NCI-H1417 (cell line): ENCODE data around the gene TSPAN16.
"Not testable (repeated sequence)": the region's sequence is repeated elsewhere in the genome, so short reads cannot be mapped to it uniquely, and the experiment has no call there.

ENCODE experiments used
- DNase-seq, 3 experiments: peaks; one replicate each; lab custom pipeline; 2025; lab: John Stamatoyannopoulos, UW

TSPAN16 gene

DNA sequence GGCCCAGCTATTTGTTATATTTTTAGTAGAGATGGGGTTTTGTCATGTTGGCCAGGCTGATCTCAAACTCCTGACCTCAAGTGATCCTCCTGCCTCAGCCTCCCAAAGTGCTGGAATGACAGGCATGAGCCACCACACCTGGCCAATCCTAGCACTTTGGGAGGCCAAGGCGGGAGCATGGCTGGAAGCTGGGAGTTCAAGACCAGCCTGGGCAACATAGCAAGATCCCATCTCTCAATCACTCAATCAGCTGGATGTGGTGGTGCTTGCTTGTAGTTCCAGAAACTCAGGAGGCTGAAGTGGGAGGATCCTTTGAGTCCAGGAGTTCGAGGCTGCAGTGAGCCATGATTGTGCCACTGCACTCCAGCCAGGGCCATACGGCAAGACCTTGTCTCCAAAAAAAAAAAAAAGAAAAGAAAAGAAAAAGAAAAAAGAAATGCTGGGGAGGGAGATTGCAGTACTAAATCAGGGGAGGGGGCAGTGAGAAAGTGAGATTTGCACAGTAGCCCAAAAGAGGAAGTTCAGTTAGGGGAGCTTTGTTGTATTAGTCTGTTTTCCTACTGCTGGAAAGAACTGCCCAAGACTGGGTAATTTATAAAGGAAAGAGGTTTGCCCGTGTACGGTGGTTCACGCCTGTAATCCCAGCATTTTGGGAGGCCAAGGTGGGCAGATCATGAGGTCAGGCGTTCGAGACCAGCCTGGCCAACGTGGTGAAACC is 24.5 kb downstream of the TSPAN16 start:
- not testable (repeated sequence) for DNase-seq

DNA sequence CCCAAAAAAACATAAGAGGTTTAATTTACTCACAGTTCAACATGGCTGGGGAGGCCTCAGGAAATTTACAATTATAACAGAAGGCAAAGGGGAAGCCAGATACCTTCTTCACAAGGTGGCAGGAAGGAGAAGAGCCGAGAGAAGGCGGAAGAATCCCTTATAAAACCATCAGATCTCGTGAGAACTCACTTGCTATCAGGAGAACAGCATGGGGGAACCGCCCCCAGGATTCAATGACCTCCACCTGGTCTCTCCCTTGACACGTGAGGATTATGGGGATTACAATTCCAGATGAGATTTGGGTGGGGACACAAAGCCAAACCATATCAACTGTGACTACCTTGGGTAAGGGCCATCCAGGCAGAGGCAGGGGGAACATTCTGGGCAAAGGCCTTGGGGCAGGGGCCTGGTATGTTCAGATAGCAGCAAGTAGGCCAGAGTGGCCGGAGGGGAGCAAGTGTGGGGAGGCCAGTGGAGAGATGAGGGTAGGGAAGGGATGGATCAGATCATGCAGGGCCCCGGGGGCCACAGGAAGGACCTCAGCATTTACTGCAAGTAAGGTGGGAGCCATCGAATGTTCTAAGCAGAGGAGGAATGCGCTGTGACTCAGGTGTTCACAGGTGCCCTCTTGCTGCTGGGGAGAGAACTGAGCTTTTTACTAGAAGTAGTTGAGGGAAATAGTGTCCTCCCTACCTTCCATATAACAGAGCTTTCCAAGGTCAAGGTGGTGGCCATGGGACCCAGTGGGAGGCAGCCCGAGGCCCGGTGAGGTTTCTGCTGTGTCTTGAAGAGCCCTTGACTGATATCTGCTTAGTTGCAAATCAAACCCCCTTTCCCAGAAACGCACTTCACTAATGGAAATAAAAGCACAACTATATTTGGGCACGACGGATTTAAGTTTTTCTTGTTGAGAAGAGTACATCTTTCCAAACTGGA is 25.5 kb downstream of the TSPAN16 start:
- DNase-seq, result no peak

- DNase-seq, result no peak
Observed at GRCh38 chr19:11322269-11323024, 26.5 kb downstream of the TSPAN16 start.

DNA sequence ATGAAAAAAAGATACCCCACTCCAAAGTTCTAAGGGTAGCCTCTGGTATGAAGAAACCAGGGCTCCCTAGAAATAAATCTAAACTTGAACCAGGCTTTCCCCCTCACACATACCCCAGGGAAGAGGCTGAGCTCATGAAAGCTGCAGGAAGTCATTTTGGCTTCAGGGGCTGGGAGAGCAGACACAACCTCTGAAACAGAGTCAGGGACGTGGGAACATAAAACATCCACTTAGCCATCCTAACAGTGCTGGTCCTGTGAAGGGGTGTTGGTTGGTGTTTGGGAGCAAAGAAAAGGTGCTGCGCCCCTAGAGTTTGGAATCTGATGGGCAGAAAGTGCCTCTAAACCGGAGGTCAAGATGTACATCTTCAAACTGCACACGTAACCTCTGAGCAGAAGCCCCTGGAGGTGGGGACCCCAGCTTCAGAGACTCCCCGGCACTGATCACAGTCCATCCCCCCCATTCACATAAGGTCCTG is 27.7 kb downstream of the TSPAN16 start:
- no peak for DNase-seq

DNA sequence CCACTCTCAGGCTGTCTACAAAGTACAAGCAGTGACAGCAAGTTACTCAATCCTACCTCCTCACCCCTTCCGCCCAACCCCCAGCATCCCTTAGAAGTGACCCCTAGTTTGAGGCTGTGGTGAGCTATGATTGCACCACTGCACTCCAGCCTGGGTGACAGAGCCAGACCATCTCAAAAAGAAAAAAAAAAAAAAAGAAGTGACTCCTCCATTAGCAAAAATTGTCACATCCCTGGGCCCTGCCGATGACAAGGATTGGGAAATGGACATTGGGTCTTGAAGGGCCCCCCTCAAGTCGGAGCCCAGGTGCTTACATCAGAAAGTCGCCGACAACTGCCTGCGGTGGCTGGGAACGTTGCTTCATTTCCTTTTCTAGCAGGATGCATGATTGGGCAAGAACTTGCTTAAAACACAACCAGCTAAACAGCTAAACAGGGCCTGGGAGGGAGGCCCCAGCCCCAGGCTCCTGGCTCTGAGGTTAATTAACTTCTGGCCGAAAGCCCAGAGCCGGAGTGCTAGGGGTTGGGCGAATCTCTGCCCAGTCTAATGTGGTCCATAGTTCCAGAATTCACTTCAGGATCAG is 28.2 kb downstream of the TSPAN16 start:
- peak in 2 of 3 experiments; percentile 51 to 75 for DNase-seq

DNA sequence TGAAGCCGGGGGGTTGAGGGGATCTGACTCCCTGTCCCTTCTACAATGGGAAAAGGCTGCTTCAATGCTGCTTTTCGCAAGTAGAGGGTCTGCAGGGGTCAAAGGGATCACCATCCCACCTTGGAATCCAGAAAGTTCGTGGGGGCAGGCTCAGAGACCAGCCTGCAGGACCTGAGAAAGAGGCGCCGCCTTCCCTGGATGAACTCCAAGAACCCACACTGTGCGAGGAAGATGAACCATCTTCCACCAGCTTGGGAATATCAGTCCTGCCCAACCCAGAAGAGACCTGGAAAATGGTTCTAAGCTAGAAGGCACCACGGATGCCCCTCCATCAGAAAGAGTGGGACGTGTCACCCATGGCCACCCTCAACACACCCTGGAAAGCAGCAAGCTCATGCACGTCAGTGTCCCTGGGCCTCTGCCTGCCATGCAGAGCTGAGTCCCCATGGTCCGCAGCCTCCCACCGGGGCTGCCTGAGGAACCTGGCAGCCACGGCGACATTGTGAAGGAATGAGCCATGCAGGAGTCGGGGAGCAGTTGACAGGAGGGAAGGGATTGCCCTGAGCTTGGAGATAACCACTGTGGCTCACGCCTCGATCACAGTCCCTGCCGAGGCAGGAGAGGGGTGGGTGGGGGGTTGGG is 28.9 kb downstream of the TSPAN16 start:
- DNase-seq, result no peak

DNA sequence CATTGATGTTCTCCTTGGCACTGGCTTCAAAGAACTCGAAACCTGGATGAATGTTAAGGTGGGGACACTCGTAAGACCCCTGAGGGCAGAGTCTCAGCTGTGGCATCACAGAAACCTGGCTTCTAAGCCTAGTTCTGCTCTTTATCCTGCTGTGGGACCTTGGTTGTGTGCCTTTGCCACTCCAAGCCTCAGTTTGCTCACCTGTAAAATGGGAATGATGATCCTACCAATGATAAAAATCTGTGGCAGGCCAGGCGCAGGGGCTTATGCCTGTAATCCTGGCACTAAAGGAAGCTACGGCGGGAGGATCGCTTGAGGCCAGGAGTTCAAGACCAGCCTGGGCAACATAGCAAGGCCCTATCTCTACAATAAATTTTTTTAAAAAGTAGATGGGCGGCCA is 29.6 kb downstream of the TSPAN16 start:
- DNase-seq, result no peak

- no peak for DNase-seq
Observed at GRCh38 chr19:11330127-11330526, 34.2 kb downstream of the TSPAN16 start.

DNA sequence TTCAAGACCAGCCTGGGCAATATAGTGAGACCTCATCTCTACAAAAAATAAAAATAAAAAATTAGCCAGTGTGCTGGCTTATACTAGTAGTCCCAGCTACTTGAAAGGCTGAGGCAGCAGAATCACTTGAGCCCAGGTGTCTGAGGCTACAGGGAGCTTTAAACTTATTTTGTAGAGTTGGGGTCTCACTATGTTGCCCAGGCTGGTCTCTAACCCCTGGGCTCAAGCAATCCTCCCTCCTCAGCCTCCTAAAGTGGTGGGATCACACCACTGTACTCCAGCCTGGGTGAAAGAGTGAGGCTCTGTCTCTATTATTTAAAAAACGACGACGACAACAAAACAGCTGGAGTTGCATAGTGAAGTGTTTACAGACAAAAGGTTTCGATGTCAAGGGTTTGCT is 35.5 kb downstream of the TSPAN16 start:
- DNase-seq, result no peak

- no peak for DNase-seq
Observed at GRCh38 chr19:11332822-11333221, 36.9 kb downstream of the TSPAN16 start.

DNA sequence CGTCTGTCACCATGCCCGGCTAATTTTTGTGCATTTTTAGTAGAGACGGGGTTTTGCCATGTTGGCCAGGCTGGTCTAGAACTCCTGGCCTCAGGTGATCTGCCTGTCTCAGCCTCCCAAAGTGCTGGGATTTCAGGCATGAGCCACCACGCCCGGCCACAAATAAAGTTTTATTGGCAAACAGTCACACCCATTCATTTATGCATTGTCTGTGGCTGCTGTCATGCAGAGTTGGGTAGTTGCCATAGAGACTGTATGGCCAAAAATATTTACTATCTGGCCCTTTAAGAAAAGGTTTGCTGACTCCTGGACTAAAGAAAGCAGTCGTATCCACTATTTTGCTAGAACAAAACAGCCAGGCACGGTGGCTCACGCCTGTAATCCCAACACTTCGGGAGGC is 37.9 kb downstream of the TSPAN16 start:
- DNase-seq, result not testable (repeated sequence)

- no peak for DNase-seq
Observed at GRCh38 chr19:11335449-11336146, 39.6 kb downstream of the TSPAN16 start.

GRCh38 chr19:11337080-11337479 is 41.1 kb downstream of the TSPAN16 start:
- no peak for DNase-seq

DNA sequence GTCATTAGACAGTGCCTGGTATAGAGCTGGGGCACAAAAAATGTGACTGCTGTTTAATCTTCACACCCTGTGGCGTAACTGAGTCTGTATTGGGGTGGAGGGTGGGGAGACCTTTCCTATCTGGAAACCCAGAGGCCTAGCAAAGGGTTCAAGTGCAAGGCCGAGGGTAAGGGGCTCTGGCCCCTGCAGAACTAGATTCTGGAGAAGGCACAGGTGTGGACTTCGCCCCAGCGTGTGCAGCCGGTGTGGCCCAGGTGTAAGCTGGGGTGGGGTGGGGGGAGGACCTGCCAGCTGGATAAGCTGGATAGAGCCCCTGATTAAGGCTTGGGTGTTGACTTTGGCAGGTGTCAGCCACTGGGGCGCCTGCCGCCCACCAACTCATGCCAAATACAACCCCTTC is 42.2 kb downstream of the TSPAN16 start:
- DNase-seq, result no peak

DNA sequence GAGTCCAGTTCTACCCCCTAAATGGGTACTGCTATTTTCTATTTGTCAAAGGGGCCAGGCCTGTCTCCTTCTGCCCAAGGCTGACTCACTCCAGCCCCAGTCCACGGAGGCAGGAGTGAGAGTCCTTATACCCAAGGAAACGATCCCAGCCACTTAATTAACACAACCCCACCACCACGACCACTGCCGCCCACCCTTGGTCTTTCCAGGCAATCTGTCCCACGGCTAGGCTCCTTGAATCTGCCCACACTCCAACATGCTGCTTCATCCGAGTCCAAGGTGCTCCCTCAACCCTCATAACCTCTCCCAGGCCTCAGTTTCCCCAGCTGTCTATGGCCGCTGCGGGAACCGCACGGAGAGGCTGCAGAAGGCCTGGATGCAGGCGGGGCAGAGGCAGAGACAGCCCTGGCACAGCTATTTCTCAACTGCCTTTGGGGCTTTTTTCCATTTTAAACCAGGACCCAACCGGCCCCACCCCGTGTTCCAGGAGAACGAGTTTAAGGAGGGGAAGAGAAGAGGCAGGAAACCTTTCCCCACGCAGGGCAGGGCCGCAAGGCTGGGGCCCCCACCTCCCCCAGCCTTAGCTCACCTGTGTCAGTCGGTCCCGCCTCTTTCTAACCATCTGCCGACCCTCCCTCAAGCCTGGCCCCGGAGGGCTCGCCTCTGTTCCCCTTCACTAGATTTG is 42.8 kb downstream of the TSPAN16 start:
- DNase-seq, result no peak

DNA sequence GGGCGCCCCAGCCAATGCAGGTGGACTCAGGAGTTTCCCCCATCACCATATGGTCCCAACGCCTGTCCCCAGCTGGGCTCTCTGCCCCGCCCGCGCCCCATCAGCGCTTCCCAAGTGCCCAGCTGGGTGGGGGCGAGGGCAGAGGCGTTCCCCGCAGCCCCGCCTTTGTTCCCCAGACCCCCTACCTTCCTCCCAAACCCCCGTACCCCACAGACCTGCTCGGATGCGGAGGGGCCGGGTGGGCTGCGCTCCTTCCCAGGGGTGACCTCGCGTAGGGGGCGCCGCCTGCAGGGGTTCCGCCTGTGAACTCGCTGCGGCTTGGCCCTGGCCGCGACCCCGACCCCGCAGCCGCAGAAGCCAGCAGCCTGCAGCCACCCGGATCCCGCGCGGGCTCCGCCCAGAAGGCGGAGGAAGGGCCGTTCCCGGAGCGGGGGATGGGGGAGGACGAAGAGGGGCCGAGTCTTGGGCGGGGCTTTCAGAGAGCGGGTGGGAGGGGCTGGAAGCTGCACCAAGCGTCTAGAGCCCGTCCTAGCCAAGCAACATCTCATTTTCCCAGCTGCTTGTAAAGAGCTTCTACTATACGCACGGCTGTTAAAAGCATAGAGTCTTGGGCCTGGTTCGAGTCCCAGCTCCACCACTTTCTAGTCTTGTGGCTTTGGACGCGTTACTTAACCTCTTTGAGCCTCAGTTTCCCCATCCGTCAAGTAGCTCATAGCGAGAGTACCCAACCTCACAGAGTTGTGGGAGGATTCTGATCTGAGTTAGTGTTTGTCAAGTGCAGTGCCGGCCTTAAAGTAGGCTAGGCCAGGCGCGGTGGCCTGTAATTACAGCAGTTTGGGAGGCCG is 43.5 kb downstream of the TSPAN16 start, which contains the start of gene RAB3D:
TSS of gene RAB3D (minus strand) at position 404 of the 845 bp plus-strand sequence. CDS start 2,258 bp downstream, outside the sequence.
- DNase-seq, result peak; percentile 80 to 94 (median 89)

DNA sequence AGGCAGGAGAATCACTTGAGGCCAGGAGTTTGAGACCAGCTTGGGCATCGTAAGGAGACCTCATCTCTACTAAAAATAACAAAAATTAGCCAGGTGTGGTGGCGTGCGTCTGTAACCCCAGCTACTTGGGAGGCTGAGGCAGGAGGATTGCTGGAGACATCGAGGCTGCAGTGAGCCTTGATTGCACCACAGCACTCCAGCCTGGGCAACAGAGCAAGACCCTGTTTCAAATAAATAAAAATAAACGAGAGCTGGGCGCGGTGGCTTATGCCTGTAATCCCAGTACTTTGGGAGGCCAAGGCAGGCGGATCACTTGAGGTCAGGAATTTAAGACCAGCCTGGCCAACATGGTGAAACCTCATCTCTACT is 44.1 kb downstream of the TSPAN16 start:
- DNase-seq, result not testable (repeated sequence)

DNA sequence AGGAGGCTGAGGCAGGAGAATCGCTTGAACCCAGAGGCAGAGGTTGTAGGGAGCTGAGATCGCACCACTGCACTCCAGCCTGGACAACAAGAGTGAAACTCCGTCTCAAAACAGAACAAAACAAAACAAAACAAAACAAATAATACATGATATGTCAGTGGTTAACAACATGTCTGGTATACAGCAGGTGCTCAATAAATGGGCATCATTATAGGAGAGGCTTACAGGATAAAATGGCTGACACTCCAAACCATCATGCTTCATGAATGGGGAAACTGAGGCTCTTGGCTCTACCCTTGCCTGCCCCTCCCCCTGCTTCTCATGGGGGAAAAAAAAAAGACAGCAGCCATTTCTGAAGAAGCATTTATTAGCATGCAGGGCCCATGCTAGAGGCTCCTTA is 46.5 kb downstream of the TSPAN16 start:
- DNase-seq, result no peak
